IMR-90 (cell line): ENCODE data around the gene CPA4. TPM values are rescaled to one million over a fixed set of nuclear protein-coding genes. Genes with fewer than 3 reads are reported as not detected.

Source experiments
- ATAC-seq: fragments of 200-7000 bp; cut with Tn5 transposase; 2 replicates; pipeline ENCODE4 v1.9.1; 2020; ENCODE audit warnings: low read depth, mild to moderate bottlenecking, moderate library complexity
- BruUV-seq: library from RNA; stranded (reverse); fragments of 400-500 nt; replicated peaks from 2 replicates; lab custom pipeline; 2021; lab: Mats Ljungman, UMichigan
- CTCF ChIA-PET: fragments of 300-600 bp; formaldehyde crosslinking; extraction: SDS; loops from one replicate; lab custom pipeline; 2021; ENCODE audit warnings: antibody characterized with exemption; lab: Yijun Ruan, JAX
- POLR2A ChIA-PET: fragments of 300-600 bp; sonication (Branson Sonifier 250); formaldehyde crosslinking; loops from one replicate; lab custom pipeline; 2022; ENCODE audit warnings: antibody characterized with exemption; ENCODE audit not compliant: unreplicated experiment; lab: Charles Lee
- DNase-seq: peaks from one replicate; pipeline ENCODE4 v3.0.0; 2013
- H2AFZ ChIP-seq: replicated peaks from 2 replicates; pipeline ENCODE3; 2013; ENCODE audit warnings: low read length, mild to moderate bottlenecking; ENCODE audit not compliant: poor library complexity
- H2AK5ac ChIP-seq: 2 replicates; pipeline ENCODE4 v1.6.1; 2013; ENCODE audit warnings: low read depth, low read length, inconsistent platforms
- H2AK9ac ChIP-seq: replicated peaks from 2 replicates; pipeline ENCODE3; 2013; ENCODE audit warnings: mild to moderate bottlenecking, low read depth, low read length, moderate library complexity; ENCODE audit not compliant: poor library complexity
- H2BK120ac ChIP-seq: 2 replicates; pipeline ENCODE4 v1.6.1; 2013; ENCODE audit warnings: low read depth, low read length, inconsistent platforms
- H2BK15ac ChIP-seq: 3 replicates; pipeline ENCODE4 v1.6.1; 2013; ENCODE audit warnings: low read depth, low read length, inconsistent platforms
- H2BK20ac ChIP-seq: 2 replicates; pipeline ENCODE4 v1.6.1; 2013; ENCODE audit warnings: low read depth, mild to moderate bottlenecking, inconsistent platforms, low read length, moderate library complexity
- H2BK5ac ChIP-seq: 2 replicates; pipeline ENCODE4 v1.6.1; 2013; ENCODE audit warnings: mild to moderate bottlenecking, low read depth, low read length, inconsistent platforms; ENCODE audit not compliant: poor library complexity, severe bottlenecking
- H3K14ac ChIP-seq: replicated peaks from 2 replicates; pipeline ENCODE4 v1.6.1; 2013; ENCODE audit warnings: low read depth, low read length, inconsistent platforms
- H3K18ac ChIP-seq: 2 replicates; pipeline ENCODE4 v1.6.1; 2013; ENCODE audit warnings: low read depth, low read length, control low read depth
- H3K23ac ChIP-seq: 2 replicates; pipeline ENCODE4 v1.6.1; 2013; ENCODE audit warnings: low read depth, low read length, inconsistent platforms
- H3K27ac ChIP-seq: 2 replicates; pipeline ENCODE4 v1.5.1; 2013; ENCODE audit warnings: mild to moderate bottlenecking, control low read depth, low read length; ENCODE audit not compliant: insufficient read depth
- H3K27me3 ChIP-seq: 2 replicates; pipeline ENCODE4 v1.6.1; 2013; ENCODE audit warnings: low read length; ENCODE audit not compliant: control insufficient read depth, insufficient read depth
- H3K36me3 ChIP-seq: 2 replicates; pipeline ENCODE4 v1.6.1; 2013; ENCODE audit warnings: low read length, mixed read lengths; ENCODE audit not compliant: control insufficient read depth, insufficient read depth
- H3K4ac ChIP-seq: 2 replicates; pipeline ENCODE4 v1.6.1; 2013; ENCODE audit warnings: low read depth, low read length, inconsistent platforms
- H3K4me1 ChIP-seq: 2 replicates; pipeline ENCODE4 v1.6.1; 2013; ENCODE audit warnings: low read length, mixed read lengths; ENCODE audit not compliant: control insufficient read depth, insufficient read depth
- H3K4me2 ChIP-seq: 2 replicates; pipeline ENCODE4 v1.6.1; 2013; ENCODE audit warnings: low read depth, mild to moderate bottlenecking, control low read depth, low read length, moderate library complexity
- H3K4me3 ChIP-seq: 2 replicates; pipeline ENCODE4 v1.5.1; 2013; ENCODE audit warnings: low read depth, mild to moderate bottlenecking, control low read depth, low read length, moderate library complexity; ENCODE audit not compliant: insufficient read depth
- H3K56ac ChIP-seq: 2 replicates; pipeline ENCODE4 v1.6.1; 2013; ENCODE audit warnings: low read length, inconsistent platforms; ENCODE audit not compliant: insufficient read depth; ENCODE audit errors: extremely low read depth
- H3K79me1 ChIP-seq, 2 experiments: 2 replicates each; pipeline ENCODE4 v1.6.1; 2013; ENCODE audit warnings: low read length in 2 of 2, inconsistent platforms in 1 of 2, low read depth in 1 of 2
- H3K9ac ChIP-seq: 2 replicates; pipeline ENCODE4 v1.6.1; 2013; ENCODE audit warnings: low read depth, low read length, control low read depth
- H3K9me1 ChIP-seq: 2 replicates; pipeline ENCODE4 v1.6.1; 2013; ENCODE audit warnings: low read length, inconsistent platforms; ENCODE audit not compliant: insufficient read depth
- H3K9me3 ChIP-seq: 2 replicates; pipeline ENCODE4 v1.6.1; 2013; ENCODE audit warnings: low read length; ENCODE audit not compliant: control insufficient read depth, insufficient read depth
- H4K20me1 ChIP-seq: 2 replicates; pipeline ENCODE4 v1.6.1; 2013; ENCODE audit warnings: low read length, inconsistent platforms; ENCODE audit not compliant: insufficient read depth
- H4K5ac ChIP-seq: 2 replicates; pipeline ENCODE4 v1.6.1; 2013; ENCODE audit warnings: mild to moderate bottlenecking, low read depth, low read length, control low read depth
- H4K8ac ChIP-seq, 2 experiments: 2 replicates each; pipeline ENCODE4 v1.6.1; 2013; ENCODE audit warnings: low read depth in 2 of 2, low read length in 2 of 2, control low read depth in 1 of 2, inconsistent platforms in 1 of 2
- H4K91ac ChIP-seq: 2 replicates; pipeline ENCODE4 v1.6.1; 2013; ENCODE audit warnings: low read depth, low read length, inconsistent platforms; ENCODE audit not compliant: insufficient read depth
- BHLHE40 ChIP-seq: fragments of 150-350 bp; IDR thresholded peaks from 2 replicates; pipeline ENCODE4 v1.6.1; 2016; ENCODE audit warnings: mild to moderate bottlenecking, low read depth, low read length
- CEBPB ChIP-seq: IDR thresholded peaks from 2 replicates; pipeline ENCODE4 v1.6.1; 2012; ENCODE audit warnings: low read depth, low read length, improper control_type of control experiment
- CHD1 ChIP-seq: IDR thresholded peaks from 2 replicates; pipeline ENCODE4 v1.6.1; 2012; ENCODE audit warnings: low read depth, low read length, improper control_type of control experiment
- FOS ChIP-seq: fragments of 150-350 bp; IDR thresholded peaks from 2 replicates; pipeline ENCODE4 v1.6.1; 2016; ENCODE audit warnings: low read depth, low read length
- MAFK ChIP-seq: IDR thresholded peaks from 2 replicates; pipeline ENCODE4 v1.6.1; 2012; ENCODE audit warnings: low read depth, low read length, improper control_type of control experiment
- MAZ ChIP-seq: IDR thresholded peaks from 2 replicates; pipeline ENCODE4 v1.6.1; 2012; ENCODE audit warnings: low read depth, mild to moderate bottlenecking, low read length, improper control_type of control experiment, moderate library complexity, borderline replicate concordance
- NFE2L2 ChIP-seq: fragments of 150-350 bp; IDR thresholded peaks from 2 replicates; pipeline ENCODE4 v1.6.1; 2016; ENCODE audit warnings: low read depth, mild to moderate bottlenecking, low read length
- POLR2A ChIP-seq: IDR thresholded peaks from 2 replicates; pipeline ENCODE4 v1.6.1; 2012; ENCODE audit warnings: mild to moderate bottlenecking, low read depth, low read length
- RCOR1 ChIP-seq: IDR thresholded peaks from 2 replicates; pipeline ENCODE4 v1.6.1; 2012; ENCODE audit warnings: mild to moderate bottlenecking, low read length, improper control_type of control experiment; ENCODE audit not compliant: insufficient replicate concordance
- RFX5 ChIP-seq: IDR thresholded peaks from 2 replicates; pipeline ENCODE4 v1.8.0; 2012; ENCODE audit warnings: low read depth, mild to moderate bottlenecking, low read length, moderate library complexity
- SMC3 ChIP-seq: fragments of 150-350 bp; IDR thresholded peaks from 2 replicates; pipeline ENCODE4 v1.6.1; 2016; ENCODE audit warnings: low read depth, mild to moderate bottlenecking, antibody characterized with exemption, low read length, moderate library complexity
- WGBS, 2 experiments: methylation state at CpG; one replicate each; pipeline versions ENCODE4 v1.1.5 to v1.1.7; 2013; ENCODE audit warnings: missing lambda C conversion rate in 2 of 2; ENCODE audit not compliant: insufficient read length in 1 of 2; ENCODE audit errors: extremely low coverage in 2 of 2; 5-methylcytosine and 5-hydroxymethylcytosine counted together
- dilution Hi-C: fragments of 300-500 bp; cut with HindIII; formaldehyde crosslinking; loops from one replicate; pipeline ENCODE4 v1.14.3; 2018; ENCODE audit warnings: low sequenced_read_pairs; ENCODE audit not compliant: unreplicated experiment
- in situ Hi-C: fragments of 300-500 bp; cut with MboI; formaldehyde crosslinking; loops from 3 replicates; pipeline ENCODE4 v1.14.3; 2019; ENCODE audit warnings: low sequenced_read_pairs, inconsistent platforms, mixed read lengths
- intact Hi-C: fragments of 100-400 bp; cut with micrococcal nuclease; formaldehyde crosslinking; loops from 2 replicates; pipeline ENCODE4 v1.10.0; 2022
- polyA plus RNA-seq, 3 experiments: library from polyadenylated mRNA; depleted of rRNA; stranded (reverse); fragments of >200 nt; gene quantifications; 2 replicates each; pipeline ENCODE4 v1.2.3, GENCODE V29; 2012; ENCODE audit warnings: low replicate concordance in 1 of 3
- total RNA-seq: library from RNA; depleted of rRNA; stranded (reverse); fragments of >200 nt; gene quantifications from 2 replicates; pipeline ENCODE4 v1.2.3, GENCODE V29; 2012
- TF ChIP-seq, protein P1 (sequence below): fragments of 150-350 bp; IDR thresholded peaks from 2 replicates; pipeline ENCODE4 v1.6.1; 2017; ENCODE audit warnings: mild to moderate bottlenecking, antibody characterized with exemption, low read length, low read depth
- TF ChIP-seq, protein P2 (sequence below): fragments of 150-350 bp; IDR thresholded peaks from 2 replicates; pipeline ENCODE4 v1.6.1; 2016; ENCODE audit warnings: low read depth, mild to moderate bottlenecking, low read length, moderate library complexity, borderline replicate concordance

Gene CPA4
- total and polyA plus RNA-seq, 2 of the 4 experiments (the other 2 are of a cell fraction) = 316 to 365 TPM

DNA sequence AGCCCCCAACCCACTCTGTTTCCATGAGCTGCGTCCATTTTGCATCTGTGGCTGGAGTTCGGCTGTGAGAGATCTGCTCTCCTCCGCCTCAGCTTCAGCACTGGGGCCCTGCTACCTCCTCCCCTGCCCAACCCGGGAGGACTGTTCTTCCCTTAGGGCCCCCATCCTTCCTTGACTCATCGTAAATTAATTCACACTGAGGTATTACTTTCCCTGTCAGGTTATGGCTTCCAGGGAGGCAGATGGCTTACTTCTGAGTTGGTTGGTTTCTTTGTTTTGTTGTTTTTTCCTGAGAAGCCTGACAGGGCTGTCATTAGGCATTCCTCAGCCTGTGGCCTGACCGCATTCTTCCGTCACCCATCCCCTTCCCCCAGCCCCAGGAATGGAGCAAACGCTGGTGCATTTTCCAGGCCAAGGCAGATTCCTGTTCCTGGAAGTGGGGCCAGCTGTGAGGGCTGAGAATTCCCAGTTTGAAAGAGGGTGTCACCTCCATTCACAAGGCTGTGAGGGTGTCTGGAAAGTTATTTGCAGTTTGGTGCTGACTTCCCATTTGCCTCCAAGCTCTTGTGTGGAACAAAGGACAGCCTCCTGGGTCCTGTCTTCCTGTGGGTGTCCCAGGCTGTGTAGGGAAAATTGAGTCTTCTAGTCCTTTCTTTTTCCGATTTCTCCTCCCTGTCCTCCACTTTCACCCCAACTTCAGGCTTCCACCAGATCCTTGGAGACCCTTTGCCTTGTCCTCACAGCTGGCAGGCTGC is 63.3 kb downstream of the CPA4 start:
- Histone ChIP-seq H2BK120ac (peak overlapping the region; percentile 100), H3K4me2 (peak overlapping the region; percentile 59), H3K36me3 (no peaks in the 10 kb centered on the region), H3K4me1 (peaks cover 29% of the 10 kb centered on the region), H2AFZ (peak overlapping the region; percentile 82), H3K27ac (peak overlapping the region; percentile 96), H3K4me3 (no peak overlapping the region), H3K14ac (peak overlapping the region; percentile 100), H2BK20ac (peak overlapping the region; percentile 100), H3K4ac (peak overlapping the region; percentile 100), H2AK5ac (peak overlapping the region; percentile 100), H3K9ac (peak overlapping the region; percentile 73), H3K9me1 (peaks cover 25% of the 10 kb centered on the region), H2AK9ac (peak overlapping the region; percentile 97), H3K79me1 (peaks cover 0 to 6% of the 10 kb centered on the region in 2 experiments; a peak in 1 of 4 replicates), H4K5ac (peak overlapping the region; percentile 99), H2BK5ac (peak overlapping the region; percentile 100), H3K56ac (peak overlapping the region; percentile 95), H4K91ac (peak overlapping the region; percentile 100), H3K23ac (peak overlapping the region; percentile 100), H3K9me3 (peaks cover 8% of the 10 kb centered on the region), H3K27me3 (no peaks in the 10 kb centered on the region), H4K20me1 (no peaks in the 10 kb centered on the region), H3K18ac (peak overlapping the region; percentile 98), H2BK15ac (peak overlapping the region; percentile 100), H4K8ac (peak overlapping the region; percentile 97 to 99)
- ChIA-PET POLR2A (interaction anchor here (0.5 to 0.8 kb wide), 2 partner anchors 65 to 492 kb away, joined by 3 to 4 read pairs; no protein-coding TSS in a partner anchor), CTCF (interaction anchor here (0.8 kb wide), 1 partner anchor 20 kb away, joined by 5 read pairs; no protein-coding TSS in a partner anchor)
- peak; percentile 99 for DNase-seq
- BruUV-seq = no TSS peak
- WGBS, 2 experiments = 0% methylated on average over 2 of the region's 9 CpGs; no CpG with 5 or more reads in 1 of the 2 experiments
- dilution Hi-C loops (no loop called here), intact Hi-C loops (loop anchor here (1.0 to 10.0 kb wide), 4 partner anchors 63 to 283 kb away; partner anchors contain the start of genes CPA4 and MEST), in situ Hi-C loops (no loop called here)
- ATAC-seq = peak; percentile 89
- TF ChIP-seq POLR2A (peak; percentile 70; the same call in 1 of the 2 replicates), CHD1 (no peak), CEBPB (peak; percentile 22; the same call in 1 of the 2 replicates), FOS (peak; percentile 81; the same call in 1 of the 2 replicates), MAFK (peak; percentile 40; the same call in 1 of the 2 replicates), RFX5 (no peak), MAZ (peak; percentile 96), NFE2L2 (peak; percentile 20; the same call in 1 of the 2 replicates), RCOR1 (peak; percentile 68), BHLHE40 (peak; percentile 82), SMC3 (0 out of 2 replicates have a peak, but pooled peaks have one; percentile 3)
- TF ChIP-seq, protein P1, sequence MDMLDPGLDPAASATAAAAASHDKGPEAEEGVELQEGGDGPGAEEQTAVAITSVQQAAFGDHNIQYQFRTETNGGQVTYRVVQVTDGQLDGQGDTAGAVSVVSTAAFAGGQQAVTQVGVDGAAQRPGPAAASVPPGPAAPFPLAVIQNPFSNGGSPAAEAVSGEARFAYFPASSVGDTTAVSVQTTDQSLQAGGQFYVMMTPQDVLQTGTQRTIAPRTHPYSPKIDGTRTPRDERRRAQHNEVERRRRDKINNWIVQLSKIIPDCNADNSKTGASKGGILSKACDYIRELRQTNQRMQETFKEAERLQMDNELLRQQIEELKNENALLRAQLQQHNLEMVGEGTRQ = no peak
- TF ChIP-seq, protein P2, sequence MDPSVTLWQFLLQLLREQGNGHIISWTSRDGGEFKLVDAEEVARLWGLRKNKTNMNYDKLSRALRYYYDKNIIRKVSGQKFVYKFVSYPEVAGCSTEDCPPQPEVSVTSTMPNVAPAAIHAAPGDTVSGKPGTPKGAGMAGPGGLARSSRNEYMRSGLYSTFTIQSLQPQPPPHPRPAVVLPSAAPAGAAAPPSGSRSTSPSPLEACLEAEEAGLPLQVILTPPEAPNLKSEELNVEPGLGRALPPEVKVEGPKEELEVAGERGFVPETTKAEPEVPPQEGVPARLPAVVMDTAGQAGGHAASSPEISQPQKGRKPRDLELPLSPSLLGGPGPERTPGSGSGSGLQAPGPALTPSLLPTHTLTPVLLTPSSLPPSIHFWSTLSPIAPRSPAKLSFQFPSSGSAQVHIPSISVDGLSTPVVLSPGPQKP = no peak
